Measurements from ENCODE around the gene REPIN1. TPM values are rescaled to one million over a fixed set of nuclear protein-coding genes. Genes with fewer than 3 reads are reported as not detected.
A peak's percentile ranks its signal among the peaks of the same experiment; 100 is the strongest.

Gene REPIN1
- total RNA-seq, 1 experiment from 2014 or later: 53.3 TPM

DNA sequence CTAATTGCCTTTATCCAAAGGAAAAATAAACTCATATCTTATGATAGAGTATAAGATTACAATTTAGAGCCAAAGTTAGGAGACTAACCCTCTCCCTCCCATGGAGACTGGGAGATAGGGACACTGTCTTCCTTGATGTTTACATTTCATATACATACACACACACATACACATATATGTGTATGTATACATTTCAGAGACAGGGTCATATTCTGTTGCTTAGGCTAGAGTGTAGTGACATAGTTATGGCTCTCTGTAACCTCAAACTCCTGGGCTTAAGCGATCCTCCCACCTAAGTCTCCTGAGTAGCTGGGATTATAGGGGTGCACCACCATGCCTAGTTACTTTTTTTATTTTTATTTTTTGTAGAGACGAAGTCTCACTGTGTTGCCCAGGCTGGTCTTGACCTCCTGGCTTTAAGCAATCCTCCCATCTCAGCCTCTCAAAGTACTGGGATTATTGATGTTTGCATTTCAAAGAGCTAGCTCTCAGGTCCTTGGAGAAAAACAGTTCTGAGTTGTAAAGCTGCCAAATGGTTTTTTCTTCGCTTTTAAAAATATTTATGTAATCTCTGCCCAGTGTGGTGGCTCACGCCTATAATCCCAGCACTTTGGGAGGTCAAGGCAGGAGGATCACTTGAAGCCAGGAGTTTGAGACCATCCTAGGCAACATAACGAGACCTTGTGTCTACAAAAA is 8.1 kb upstream of the REPIN1 start:
- Histone ChIP-seq H3K27me3 (ENCODE audit: low read length) (no peaks in the 10 kb centered on the region), H3K4me3 (ENCODE audit: low read length) (no peak overlapping the region), H3K9ac (ENCODE audit: low read length) (no peak overlapping the region), H3K36me3 (ENCODE audit: insufficient read depth, low read length) (no peaks in the 10 kb centered on the region), H4K20me1 (ENCODE audit: insufficient read depth, low read depth, low read length) (no peaks in the 10 kb centered on the region), H3K4me2 (ENCODE audit: low read depth, low read length, poor library complexity, severe bottlenecking) (no peak overlapping the region), H2AFZ (ENCODE audit: low read length) (no peak overlapping the region), H3K9me2 (replicated peaks; ENCODE audit: insufficient read depth, low read length) (no peaks in the 10 kb centered on the region), H3K79me2 (ENCODE audit: low read length) (no peaks in the 10 kb centered on the region), H3K9me3 (ENCODE audit: low read length) (no peaks in the 10 kb centered on the region), H3K4me1 (ENCODE audit: low read length) (peaks cover 6% of the 10 kb centered on the region; the same call in 1 of the 2 replicates), H3K27ac (ENCODE audit: low read length) (no peak overlapping the region)
- DNase-seq: no peak

DNA sequence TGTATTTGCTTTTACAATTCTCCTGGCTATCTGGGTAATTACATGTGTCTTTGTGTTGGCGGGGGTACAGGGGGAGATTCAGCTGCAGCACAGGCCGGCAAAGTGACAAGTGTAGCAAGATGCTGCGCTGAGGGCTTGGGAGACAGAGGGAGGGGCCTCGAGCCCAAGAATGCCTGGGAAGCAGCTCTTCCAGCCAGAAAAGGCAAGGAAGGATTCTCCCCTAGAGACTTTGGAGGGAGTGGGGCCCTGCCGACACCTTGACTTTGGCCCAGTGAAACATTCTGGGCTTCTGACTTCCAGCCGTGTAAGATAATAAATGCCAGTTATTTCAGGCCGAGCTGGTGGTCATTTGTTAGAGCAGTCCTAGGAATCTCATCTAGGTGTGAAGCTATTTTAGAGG is 7.2 kb upstream of the REPIN1 start:
- Histone ChIP-seq H3K4me3 (ENCODE audit: low read length) (no peak overlapping the region), H3K9ac (ENCODE audit: low read length) (no peak overlapping the region), H3K9me3 (ENCODE audit: low read length) (no peaks in the 10 kb centered on the region), H3K4me1 (ENCODE audit: low read length) (peaks cover 14% of the 10 kb centered on the region), H2AFZ (ENCODE audit: low read length) (no peak overlapping the region), H3K79me2 (ENCODE audit: low read length) (no peaks in the 10 kb centered on the region), H3K36me3 (ENCODE audit: insufficient read depth, low read length) (no peaks in the 10 kb centered on the region), H3K9me2 (replicated peaks; ENCODE audit: insufficient read depth, low read length) (no peaks in the 10 kb centered on the region), H3K27ac (ENCODE audit: low read length) (no peak overlapping the region), H3K27me3 (ENCODE audit: low read length) (no peaks in the 10 kb centered on the region), H3K4me2 (ENCODE audit: low read depth, low read length, poor library complexity, severe bottlenecking) (no peak overlapping the region), H4K20me1 (ENCODE audit: insufficient read depth, low read depth, low read length) (no peaks in the 10 kb centered on the region)
- DNase-seq: no peak

GRCh38 chr7:150361807-150362621 is 6.6 kb upstream of the REPIN1 start:
- Histone ChIP-seq H3K4me2 (ENCODE audit: low read depth, low read length, poor library complexity, severe bottlenecking) (no peak overlapping the region), H3K9ac (ENCODE audit: low read length) (no peak overlapping the region), H3K4me3 (ENCODE audit: low read length) (no peak overlapping the region), H3K9me2 (replicated peaks; ENCODE audit: insufficient read depth, low read length) (no peaks in the 10 kb centered on the region), H3K27ac (ENCODE audit: low read length) (no peak overlapping the region), H3K36me3 (ENCODE audit: insufficient read depth, low read length) (no peaks in the 10 kb centered on the region), H2AFZ (ENCODE audit: low read length) (no peak overlapping the region), H3K4me1 (ENCODE audit: low read length) (peaks cover 14% of the 10 kb centered on the region), H3K79me2 (ENCODE audit: low read length) (no peaks in the 10 kb centered on the region), H4K20me1 (ENCODE audit: insufficient read depth, low read depth, low read length) (no peaks in the 10 kb centered on the region), H3K9me3 (ENCODE audit: low read length) (no peaks in the 10 kb centered on the region), H3K27me3 (ENCODE audit: low read length) (no peaks in the 10 kb centered on the region)
- no peak for DNase-seq

DNA sequence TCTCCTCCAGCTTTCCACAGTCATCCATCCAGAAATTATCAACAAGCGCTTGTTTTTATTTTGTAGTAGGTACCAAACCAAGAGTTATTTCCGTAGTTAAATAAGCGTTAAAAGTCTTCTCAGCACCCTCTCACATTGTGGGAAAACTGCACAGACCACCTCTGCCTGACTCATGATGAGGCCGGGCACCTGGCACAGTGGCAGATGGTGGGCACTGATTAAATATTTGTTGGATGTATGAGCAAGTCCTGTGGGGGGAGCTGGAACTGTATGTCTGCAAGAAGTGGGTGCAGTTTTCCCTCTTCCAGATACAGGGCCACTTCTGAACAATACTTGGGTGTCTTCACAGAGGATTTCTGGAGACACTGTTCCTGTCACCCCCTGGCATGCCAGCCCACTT is 5.3 kb upstream of the REPIN1 start:
- no peak overlapping the region for H3K4me3 ChIP-seq (ENCODE audit: low read length)
- no peak for DNase-seq
- no peak overlapping the region for H3K4me2 ChIP-seq (ENCODE audit: low read depth, low read length, poor library complexity, severe bottlenecking)
- no peaks in the 10 kb centered on the region for H3K36me3 ChIP-seq (ENCODE audit: insufficient read depth, low read length)
- no peaks in the 10 kb centered on the region for H3K27me3 ChIP-seq (ENCODE audit: low read length)
- no peak overlapping the region for H2AFZ ChIP-seq (ENCODE audit: low read length)
- H3K79me2 ChIP-seq (ENCODE audit: low read length): no peaks in the 10 kb centered on the region
- no peak overlapping the region for H3K27ac ChIP-seq (ENCODE audit: low read length)
- H4K20me1 ChIP-seq (ENCODE audit: insufficient read depth, low read depth, low read length): no peaks in the 10 kb centered on the region
- H3K9me2 ChIP-seq (replicated peaks; ENCODE audit: insufficient read depth, low read length): no peaks in the 10 kb centered on the region
- no peaks in the 10 kb centered on the region for H3K9me3 ChIP-seq (ENCODE audit: low read length)
- H3K9ac ChIP-seq (ENCODE audit: low read length): no peak overlapping the region
- H3K4me1 ChIP-seq (ENCODE audit: low read length): peaks cover 26% of the 10 kb centered on the region

- Histone ChIP-seq H3K9ac (ENCODE audit: low read length) (no peak overlapping the region), H3K4me1 (ENCODE audit: low read length) (peaks cover 27% of the 10 kb centered on the region), H3K36me3 (ENCODE audit: insufficient read depth, low read length) (no peaks in the 10 kb centered on the region), H3K27me3 (ENCODE audit: low read length) (no peaks in the 10 kb centered on the region), H3K4me3 (ENCODE audit: low read length) (no peak overlapping the region), H3K79me2 (ENCODE audit: low read length) (peaks cover under 1% of the 10 kb centered on the region; the same call in 1 of the 2 replicates), H3K4me2 (ENCODE audit: low read depth, low read length, poor library complexity, severe bottlenecking) (no peak overlapping the region), H2AFZ (ENCODE audit: low read length) (no peak overlapping the region), H4K20me1 (ENCODE audit: insufficient read depth, low read depth, low read length) (no peaks in the 10 kb centered on the region), H3K9me3 (ENCODE audit: low read length) (no peaks in the 10 kb centered on the region), H3K9me2 (replicated peaks; ENCODE audit: insufficient read depth, low read length) (no peaks in the 10 kb centered on the region), H3K27ac (ENCODE audit: low read length) (no peak overlapping the region)
- DNase-seq: no peak
These were observed 4.8 kb upstream of the REPIN1 start for GRCh38 chr7:150363872-150364271.

GRCh38 chr7:150365194-150365593 is 3.4 kb upstream of the REPIN1 start:
- Histone ChIP-seq H3K9me2 (replicated peaks; ENCODE audit: insufficient read depth, low read length) (no peaks in the 10 kb centered on the region), H3K4me2 (ENCODE audit: low read depth, low read length, poor library complexity, severe bottlenecking) (no peak overlapping the region), H3K9ac (ENCODE audit: low read length) (no peak overlapping the region), H3K36me3 (ENCODE audit: insufficient read depth, low read length) (no peaks in the 10 kb centered on the region), H3K9me3 (ENCODE audit: low read length) (no peaks in the 10 kb centered on the region), H3K27ac (ENCODE audit: low read length) (no peak overlapping the region), H3K4me3 (ENCODE audit: low read length) (no peak overlapping the region), H3K79me2 (ENCODE audit: low read length) (peaks cover 13% of the 10 kb centered on the region), H2AFZ (ENCODE audit: low read length) (no peak overlapping the region), H3K27me3 (ENCODE audit: low read length) (no peaks in the 10 kb centered on the region), H4K20me1 (ENCODE audit: insufficient read depth, low read depth, low read length) (no peaks in the 10 kb centered on the region), H3K4me1 (ENCODE audit: low read length) (peaks cover 34% of the 10 kb centered on the region)
- no peak for DNase-seq

- no peaks in the 10 kb centered on the region for H4K20me1 ChIP-seq (ENCODE audit: insufficient read depth, low read depth, low read length)
- H2AFZ ChIP-seq (ENCODE audit: low read length): peak overlapping the region; percentile 34; the same call in 1 of the 2 replicates
- H3K36me3 ChIP-seq (ENCODE audit: insufficient read depth, low read length): 0 out of 2 replicates have a peak, but pooled peaks cover 3% of the 10 kb centered on the region
- no peak overlapping the region for H3K9ac ChIP-seq (ENCODE audit: low read length)
- H3K27ac ChIP-seq (ENCODE audit: low read length): no peak overlapping the region
- H3K9me2 ChIP-seq (replicated peaks; ENCODE audit: insufficient read depth, low read length): no peaks in the 10 kb centered on the region
- DNase-seq: no peak
- H3K4me1 ChIP-seq (ENCODE audit: low read length): peaks cover 37% of the 10 kb centered on the region
- peaks cover 19% of the 10 kb centered on the region for H3K79me2 ChIP-seq (ENCODE audit: low read length)
- H3K27me3 ChIP-seq (ENCODE audit: low read length): no peaks in the 10 kb centered on the region
- H3K4me3 ChIP-seq (ENCODE audit: low read length): no peak overlapping the region
- no peaks in the 10 kb centered on the region for H3K9me3 ChIP-seq (ENCODE audit: low read length)
- no peak overlapping the region for H3K4me2 ChIP-seq (ENCODE audit: low read depth, low read length, poor library complexity, severe bottlenecking)
These were observed 2.8 kb upstream of the REPIN1 start for GRCh38 chr7:150365673-150366398.

DNA sequence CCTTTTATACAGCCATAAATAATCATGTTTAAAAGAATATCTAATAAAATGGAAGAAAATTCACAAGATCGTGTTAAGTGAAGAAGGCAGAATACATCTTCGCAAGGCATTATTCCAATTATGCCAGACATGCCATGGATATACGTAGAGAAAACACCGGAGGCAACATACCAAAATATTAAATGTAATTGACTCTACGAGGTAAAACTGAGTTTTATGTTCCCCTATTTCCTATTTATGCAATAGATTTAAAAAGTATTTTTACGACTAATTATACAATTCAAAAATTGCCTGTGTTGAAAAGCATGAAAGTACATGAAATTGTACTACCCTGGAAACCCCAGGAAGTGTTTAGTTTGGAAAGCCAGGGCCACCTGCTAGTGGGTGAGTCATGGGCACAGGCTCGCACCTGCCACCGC is 936 bp upstream of the REPIN1 start:
- peaks cover 22% of the 10 kb centered on the region for H3K79me2 ChIP-seq (ENCODE audit: low read length)
- H3K27ac ChIP-seq (ENCODE audit: low read length): no peak overlapping the region
- peak overlapping the region; percentile 99 for H3K4me3 ChIP-seq (ENCODE audit: low read length)
- peak overlapping the region; percentile 90 for H3K4me2 ChIP-seq (ENCODE audit: low read depth, low read length, poor library complexity, severe bottlenecking)
- peak overlapping the region; percentile 99 for H3K9ac ChIP-seq (ENCODE audit: low read length)
- peak overlapping the region; percentile 67 for H2AFZ ChIP-seq (ENCODE audit: low read length)
- H3K9me3 ChIP-seq (ENCODE audit: low read length): no peaks in the 10 kb centered on the region
- H3K36me3 ChIP-seq (ENCODE audit: insufficient read depth, low read length): 0 out of 2 replicates have a peak, but pooled peaks cover 5% of the 10 kb centered on the region
- no peaks in the 10 kb centered on the region; the same call in 1 of the 2 replicates for H4K20me1 ChIP-seq (ENCODE audit: insufficient read depth, low read depth, low read length)
- DNase-seq: no peak
- no peaks in the 10 kb centered on the region for H3K27me3 ChIP-seq (ENCODE audit: low read length)
- peaks cover 37% of the 10 kb centered on the region for H3K4me1 ChIP-seq (ENCODE audit: low read length)
- H3K9me2 ChIP-seq (replicated peaks; ENCODE audit: insufficient read depth, low read length): no peaks in the 10 kb centered on the region

All from Karpas-422 (cell line).